ENCODE measurements around the gene AKAP10.

Gene AKAP10

GRCh38 chr17:19867079-19867328, 110.6 kb downstream of the AKAP10 start (continued):
- no peak for TF ChIP-seq ZNF239 (tag by site-specific recombination; IDR thresholded peaks at IDR 0.05)
- TF ChIP-seq SCRT2 (tag by site-specific recombination; IDR thresholded peaks at IDR 0.05) = no peak
- TF ChIP-seq ZNF362 (tag by site-specific recombination; IDR thresholded peaks at IDR 0.05) = no peak
- no peak for TF ChIP-seq ZNF2 (tag by site-specific recombination; IDR thresholded peaks at IDR 0.05)
- TF ChIP-seq ZNF639 (tag by site-specific recombination; IDR thresholded peaks at IDR 0.05) = no peak
- TF ChIP-seq ZNF707 (tag by site-specific recombination; IDR thresholded peaks at IDR 0.05) = no peak
- TF ChIP-seq ZNF664 (tag by site-specific recombination; IDR thresholded peaks at IDR 0.05) = no peak
- TF ChIP-seq ZNF132 (tag by site-specific recombination; IDR thresholded peaks at IDR 0.05; ENCODE audit: borderline replicate concordance) = no peak
- no peak for TF ChIP-seq ZNF473 (tag by site-specific recombination; IDR thresholded peaks at IDR 0.05)
- TF ChIP-seq ZFP41 (tag by site-specific recombination; IDR thresholded peaks at IDR 0.05; ENCODE audit: borderline replicate concordance) = no peak
- TF ChIP-seq ZBTB6 (tag by site-specific recombination; IDR thresholded peaks at IDR 0.05) = no peak
- TF ChIP-seq ZBTB48 (tag by site-specific recombination; IDR thresholded peaks at IDR 0.05) = no peak; the same call in 1 of the 2 replicates
- TF ChIP-seq ZSCAN16 (tag by site-specific recombination; IDR thresholded peaks at IDR 0.05) = no peak
- TF ChIP-seq ZNF548 (tag by site-specific recombination; IDR thresholded peaks at IDR 0.05) = no peak
- peak; percentile 88 for TF ChIP-seq CTCF (tag by site-specific recombination; IDR thresholded peaks at IDR 0.05)
- no peak for TF ChIP-seq BCL11A (tag by site-specific recombination; IDR thresholded peaks at IDR 0.05; ENCODE audit: low read depth)
- no peak for TF ChIP-seq ZNF704 (tag by site-specific recombination; IDR thresholded peaks at IDR 0.05)
- 0 out of 2 replicates have a peak, but pooled peaks have one; percentile 22 for TF ChIP-seq WT1 (tag by site-specific recombination; IDR thresholded peaks at IDR 0.05)
- TF ChIP-seq GLI4 (tag by site-specific recombination; IDR thresholded peaks at IDR 0.05) = no peak
- no peak for TF ChIP-seq ZNF10 (tag by site-specific recombination; IDR thresholded peaks at IDR 0.05)
- no peak for TF ChIP-seq ZNF677 (tag by site-specific recombination; IDR thresholded peaks at IDR 0.05)
- TF ChIP-seq ZXDB (tag by site-specific recombination; IDR thresholded peaks at IDR 0.05) = 0 out of 2 replicates have a peak, but pooled peaks have one; percentile 26
- TF ChIP-seq ZFP69B (tag by site-specific recombination; IDR thresholded peaks at IDR 0.05) = peak; percentile 99
- TF ChIP-seq TRIM28 (IDR thresholded peaks at IDR 0.05; ENCODE audit: borderline replicate concordance, low read length) = no peak
- TF ChIP-seq ZNF16 (tag by site-specific recombination; IDR thresholded peaks at IDR 0.05; ENCODE audit: low read depth) = no peak

Data from HEK293 (cell line).